ENCODE data around the gene PHLDA2. TPM values are rescaled to one million over a fixed set of nuclear protein-coding genes. Genes with fewer than 3 reads are reported as not detected.

Gene PHLDA2
- total and polyA plus RNA-seq, 2 donors, result 0.14 to 2.8 TPM

DNA sequence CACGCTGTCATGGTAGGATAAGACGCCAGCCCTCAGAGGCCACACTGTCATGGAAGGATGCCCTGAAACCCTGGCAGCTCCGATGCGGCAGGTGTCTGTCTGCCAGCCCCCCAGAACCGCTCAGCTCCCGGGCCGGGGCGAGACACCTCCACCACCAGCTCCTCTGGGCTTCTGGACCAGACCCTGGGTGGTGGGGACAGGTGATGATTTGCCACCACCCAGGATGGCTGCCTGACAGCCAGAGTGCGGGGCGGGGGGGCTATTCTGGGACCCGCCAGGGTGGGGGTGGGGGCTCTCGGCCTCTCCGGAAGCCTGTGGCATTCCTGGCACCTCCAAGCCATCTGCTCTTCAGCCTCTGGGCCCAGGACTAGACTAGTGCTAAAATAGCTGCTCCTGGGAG is 9.4 kb downstream of the PHLDA2 start:
- Histone ChIP-seq H3K36me3 (ENCODE audit: control insufficient read depth in 2 of 2, insufficient read depth in 2 of 2, low read length in 1 of 2) (no peaks in the 10 kb centered on the region), H3K9me3 (ENCODE audit: control insufficient read depth in 2 of 2, insufficient read depth in 1 of 2, low read length in 1 of 2) (no peaks in the 10 kb centered on the region), H3K4me3 (ENCODE audit: low read length in 2 of 2) (no peak overlapping the region), H3K27me3 (ENCODE audit: control insufficient read depth in 2 of 2, insufficient read depth in 1 of 2, low read length in 1 of 2) (peaks cover 0 to 6% of the 10 kb centered on the region in 2 donors), H3K4me1 (ENCODE audit: control insufficient read depth in 2 of 2, insufficient read depth in 2 of 2, low read length in 2 of 2) (no peaks in the 10 kb centered on the region), H3K27ac (ENCODE audit: low read depth in 1 of 2, low read length in 1 of 2) (no peak overlapping the region)
- WGBS, result 95% methylated on average over 13 of the region's 13 CpGs
- no peak for DNase-seq (ENCODE audit: low read depth in 6 of 9, low spot score in 9 of 9)

- Histone ChIP-seq H3K9me3 (ENCODE audit: control insufficient read depth in 2 of 2, insufficient read depth in 1 of 2, low read length in 1 of 2) (no peaks in the 10 kb centered on the region), H3K36me3 (ENCODE audit: control insufficient read depth in 2 of 2, insufficient read depth in 2 of 2, low read length in 1 of 2) (no peaks in the 10 kb centered on the region), H3K27me3 (ENCODE audit: control insufficient read depth in 2 of 2, insufficient read depth in 1 of 2, low read length in 1 of 2) (peaks cover 0 to 6% of the 10 kb centered on the region in 2 donors), H3K27ac (ENCODE audit: low read depth in 1 of 2, low read length in 1 of 2) (no peak overlapping the region), H3K4me1 (ENCODE audit: control insufficient read depth in 2 of 2, insufficient read depth in 2 of 2, low read length in 2 of 2) (peaks cover 0 to 3% of the 10 kb centered on the region in 2 donors), H3K4me3 (ENCODE audit: low read length in 2 of 2) (no peak overlapping the region)
- WGBS, result 98% methylated on average over 9 of the region's 9 CpGs
- no peak for DNase-seq (ENCODE audit: low read depth in 6 of 9, low spot score in 9 of 9)
Observed at GRCh38 chr11:2919188-2919587, 10.0 kb downstream of the PHLDA2 start.

DNA sequence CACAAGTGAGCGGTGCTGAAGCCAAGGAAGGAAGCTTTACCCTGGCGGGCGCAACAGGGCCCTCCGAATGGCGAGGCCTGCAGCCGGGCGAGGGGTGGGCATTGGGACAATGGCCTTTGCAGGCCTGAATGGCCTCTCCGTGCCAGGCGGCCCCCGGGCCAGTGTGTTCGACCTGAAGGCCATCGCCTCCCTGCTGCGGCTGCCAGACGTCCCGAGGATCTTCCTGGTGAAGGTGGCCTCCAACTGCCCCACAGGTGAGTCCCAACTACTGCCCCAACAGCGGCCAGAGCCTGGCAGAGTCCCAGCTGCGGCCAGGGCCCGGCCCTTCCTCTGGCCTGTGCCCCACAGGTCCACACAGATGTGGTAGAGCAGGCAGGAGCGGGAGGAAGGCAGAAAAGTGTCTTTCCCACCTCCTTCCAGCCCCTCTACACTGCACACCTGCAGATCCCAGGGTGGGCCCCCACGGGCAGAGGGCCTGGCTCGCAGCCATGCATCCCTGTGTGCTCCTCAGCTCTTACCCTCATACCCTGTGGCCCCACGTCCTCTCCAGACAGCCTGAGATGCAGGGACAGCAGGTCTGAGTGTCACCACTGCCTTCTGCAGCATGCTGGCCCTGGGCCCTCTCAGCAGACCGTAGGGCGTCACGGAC is 11.3 kb downstream of the PHLDA2 start:
- H3K4me1 ChIP-seq (ENCODE audit: control insufficient read depth in 2 of 2, insufficient read depth in 2 of 2, low read length in 2 of 2), result peaks cover 8 to 15% of the 10 kb centered on the region in 2 donors
- no peak for DNase-seq (ENCODE audit: low read depth in 6 of 9, low spot score in 9 of 9)
- no peaks in the 10 kb centered on the region for H3K36me3 ChIP-seq (ENCODE audit: control insufficient read depth in 2 of 2, insufficient read depth in 2 of 2, low read length in 1 of 2)
- 89% methylated on average over 25 of the region's 25 CpGs for WGBS
- H3K27ac ChIP-seq (ENCODE audit: low read depth in 1 of 2, low read length in 1 of 2), result no peak overlapping the region
- H3K9me3 ChIP-seq (ENCODE audit: control insufficient read depth in 2 of 2, insufficient read depth in 1 of 2, low read length in 1 of 2), result no peaks in the 10 kb centered on the region
- H3K4me3 ChIP-seq (ENCODE audit: low read length in 2 of 2), result no peak overlapping the region
- peaks cover 0 to 14% of the 10 kb centered on the region in 2 donors for H3K27me3 ChIP-seq (ENCODE audit: control insufficient read depth in 2 of 2, insufficient read depth in 1 of 2, low read length in 1 of 2)

DNA sequence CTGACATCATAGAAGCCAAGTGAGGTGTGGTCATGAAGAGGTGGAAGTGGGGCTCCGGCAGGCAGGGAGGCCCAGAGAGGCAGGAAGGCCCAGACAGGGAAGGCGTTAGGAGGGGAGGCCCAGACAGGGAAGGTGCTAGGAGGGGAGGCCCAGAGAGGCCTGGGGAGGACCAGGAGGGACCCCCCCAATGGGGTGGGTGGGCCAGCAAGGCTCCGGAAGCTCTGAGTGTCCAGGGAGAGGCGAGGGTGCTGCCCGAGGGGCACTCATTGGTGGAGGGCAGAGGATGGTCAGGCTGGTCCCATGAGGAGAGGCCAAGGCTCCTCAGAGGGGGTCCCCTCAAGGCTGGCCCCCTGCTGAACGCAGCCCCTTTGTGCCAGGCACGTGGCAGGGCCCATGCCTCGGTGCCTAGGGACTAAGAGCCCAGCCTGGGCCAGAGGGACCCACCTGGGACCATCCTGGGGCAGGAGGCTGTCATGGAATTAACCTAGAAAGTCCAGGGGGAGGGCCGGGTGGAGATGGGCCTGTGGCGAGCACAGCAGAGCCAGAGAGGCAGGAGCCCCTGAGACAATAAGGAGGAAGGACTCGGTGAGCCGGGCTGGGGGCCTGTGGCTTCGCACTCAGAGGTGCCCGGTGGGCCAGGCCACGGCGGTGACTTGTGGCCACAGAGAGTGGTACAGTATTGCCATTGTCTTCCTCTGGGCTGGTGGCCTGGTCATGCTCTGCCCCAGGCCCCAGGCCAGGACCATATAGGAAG is 12.2 kb downstream of the PHLDA2 start:
- H3K4me3 ChIP-seq (ENCODE audit: low read length in 2 of 2), result no peak overlapping the region
- peaks cover 8 to 21% of the 10 kb centered on the region in 2 donors for H3K4me1 ChIP-seq (ENCODE audit: control insufficient read depth in 2 of 2, insufficient read depth in 2 of 2, low read length in 2 of 2)
- DNase-seq (ENCODE audit: low read depth in 6 of 9, low spot score in 9 of 9), result no peak
- 95% methylated on average over 16 of the region's 16 CpGs for WGBS
- H3K27me3 ChIP-seq (ENCODE audit: control insufficient read depth in 2 of 2, insufficient read depth in 1 of 2, low read length in 1 of 2), result peaks cover 0 to 14% of the 10 kb centered on the region in 2 donors
- no peaks in the 10 kb centered on the region for H3K9me3 ChIP-seq (ENCODE audit: control insufficient read depth in 2 of 2, insufficient read depth in 1 of 2, low read length in 1 of 2)
- no peak overlapping the region for H3K27ac ChIP-seq (ENCODE audit: low read depth in 1 of 2, low read length in 1 of 2)
- H3K36me3 ChIP-seq (ENCODE audit: control insufficient read depth in 2 of 2, insufficient read depth in 2 of 2, low read length in 1 of 2), result no peaks in the 10 kb centered on the region

- WGBS, result 94% methylated on average over 20 of the region's 20 CpGs
- no peak for DNase-seq (ENCODE audit: low read depth in 6 of 9, low spot score in 9 of 9)
- Histone ChIP-seq H3K9me3 (ENCODE audit: control insufficient read depth in 2 of 2, insufficient read depth in 1 of 2, low read length in 1 of 2) (no peaks in the 10 kb centered on the region), H3K4me1 (ENCODE audit: control insufficient read depth in 2 of 2, insufficient read depth in 2 of 2, low read length in 2 of 2) (peaks cover 8 to 21% of the 10 kb centered on the region in 2 donors), H3K36me3 (ENCODE audit: control insufficient read depth in 2 of 2, insufficient read depth in 2 of 2, low read length in 1 of 2) (no peaks in the 10 kb centered on the region), H3K4me3 (ENCODE audit: low read length in 2 of 2) (no peak overlapping the region), H3K27ac (ENCODE audit: low read depth in 1 of 2, low read length in 1 of 2) (no peak overlapping the region), H3K27me3 (ENCODE audit: control insufficient read depth in 2 of 2, insufficient read depth in 1 of 2, low read length in 1 of 2) (peaks cover 0 to 18% of the 10 kb centered on the region in 2 donors)
Observed at GRCh38 chr11:2916114-2916891, 12.9 kb downstream of the PHLDA2 start.

DNA sequence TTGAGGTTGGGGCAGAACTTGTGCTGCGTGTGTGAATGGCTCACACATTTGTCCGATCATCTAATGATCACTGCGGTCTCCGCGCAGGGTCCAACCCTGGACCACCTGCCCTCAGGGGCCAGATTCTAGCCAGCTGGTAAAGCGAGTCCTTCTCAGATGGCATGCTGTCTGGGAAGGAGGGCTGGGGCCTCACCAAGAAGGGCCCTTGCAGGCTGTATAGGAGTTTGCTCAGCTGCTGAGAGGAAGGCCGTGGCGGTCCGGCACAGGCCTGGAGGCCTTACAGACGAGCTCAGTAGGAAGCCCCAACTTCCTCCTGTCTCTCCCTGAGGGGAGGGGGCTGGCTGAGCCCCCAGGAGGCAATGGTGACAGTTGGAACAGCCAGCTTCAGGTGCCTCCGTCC is 13.7 kb downstream of the PHLDA2 start:
- Histone ChIP-seq H3K27me3 (ENCODE audit: control insufficient read depth in 2 of 2, insufficient read depth in 1 of 2, low read length in 1 of 2) (peaks cover 0 to 26% of the 10 kb centered on the region in 2 donors), H3K27ac (ENCODE audit: low read depth in 1 of 2, low read length in 1 of 2) (no peak overlapping the region), H3K4me3 (ENCODE audit: low read length in 2 of 2) (no peak overlapping the region), H3K4me1 (ENCODE audit: control insufficient read depth in 2 of 2, insufficient read depth in 2 of 2, low read length in 2 of 2) (peaks cover 8 to 21% of the 10 kb centered on the region in 2 donors), H3K9me3 (ENCODE audit: control insufficient read depth in 2 of 2, insufficient read depth in 1 of 2, low read length in 1 of 2) (no peaks in the 10 kb centered on the region), H3K36me3 (ENCODE audit: control insufficient read depth in 2 of 2, insufficient read depth in 2 of 2, low read length in 1 of 2) (no peaks in the 10 kb centered on the region)
- DNase-seq (ENCODE audit: low read depth in 6 of 9, low spot score in 9 of 9), result no peak
- WGBS, result 88% methylated on average over 11 of the region's 11 CpGs

DNA sequence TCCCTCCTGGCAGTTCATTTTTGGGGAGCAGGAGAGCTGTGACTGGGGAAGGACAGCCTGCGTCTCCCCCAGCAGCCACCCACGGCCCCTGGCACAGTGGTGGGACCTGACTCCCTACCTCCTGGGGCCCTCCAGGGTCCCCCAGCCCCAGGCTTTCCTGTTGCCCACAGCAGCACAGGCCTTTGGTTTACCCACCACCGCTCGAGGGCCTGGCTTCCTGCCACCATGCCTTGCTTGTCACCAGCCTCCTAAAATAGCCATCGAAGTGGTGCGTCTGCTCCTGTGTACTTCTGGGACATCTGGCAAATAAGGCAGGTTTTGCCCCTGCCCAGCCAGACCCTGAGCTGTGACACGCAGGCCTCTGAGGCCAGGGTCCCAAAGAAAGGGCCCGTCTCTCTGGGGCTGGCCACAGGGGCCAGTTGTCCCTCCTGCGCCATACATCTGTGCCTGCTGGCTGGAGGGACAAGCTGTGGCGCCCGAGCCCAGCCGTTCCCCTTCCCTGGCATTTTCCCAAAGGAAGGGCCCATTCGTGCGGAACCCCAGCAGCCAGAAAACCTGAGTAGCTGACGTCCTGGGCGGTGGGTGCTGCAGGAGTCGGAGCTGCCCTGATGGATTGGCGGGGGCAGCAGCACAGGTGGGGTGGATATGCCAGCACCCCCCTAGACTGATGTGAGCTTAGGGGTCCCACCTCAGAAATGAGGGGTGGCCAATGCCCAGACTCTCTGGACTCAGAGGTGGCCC is 14.6 kb downstream of the PHLDA2 start:
- no peak for DNase-seq (ENCODE audit: low read depth in 6 of 9, low spot score in 9 of 9)
- H3K27me3 ChIP-seq (ENCODE audit: control insufficient read depth in 2 of 2, insufficient read depth in 1 of 2, low read length in 1 of 2), result peaks cover 0 to 34% of the 10 kb centered on the region in 2 donors
- H3K36me3 ChIP-seq (ENCODE audit: control insufficient read depth in 2 of 2, insufficient read depth in 2 of 2, low read length in 1 of 2), result no peaks in the 10 kb centered on the region
- H3K27ac ChIP-seq (ENCODE audit: low read depth in 1 of 2, low read length in 1 of 2), result no peak overlapping the region
- H3K4me3 ChIP-seq (ENCODE audit: low read length in 2 of 2), result no peak overlapping the region
- WGBS, result 56% methylated on average over 18 of the region's 18 CpGs
- no peaks in the 10 kb centered on the region for H3K9me3 ChIP-seq (ENCODE audit: control insufficient read depth in 2 of 2, insufficient read depth in 1 of 2, low read length in 1 of 2)
- peaks cover 8 to 21% of the 10 kb centered on the region in 2 donors for H3K4me1 ChIP-seq (ENCODE audit: control insufficient read depth in 2 of 2, insufficient read depth in 2 of 2, low read length in 2 of 2)

DNA sequence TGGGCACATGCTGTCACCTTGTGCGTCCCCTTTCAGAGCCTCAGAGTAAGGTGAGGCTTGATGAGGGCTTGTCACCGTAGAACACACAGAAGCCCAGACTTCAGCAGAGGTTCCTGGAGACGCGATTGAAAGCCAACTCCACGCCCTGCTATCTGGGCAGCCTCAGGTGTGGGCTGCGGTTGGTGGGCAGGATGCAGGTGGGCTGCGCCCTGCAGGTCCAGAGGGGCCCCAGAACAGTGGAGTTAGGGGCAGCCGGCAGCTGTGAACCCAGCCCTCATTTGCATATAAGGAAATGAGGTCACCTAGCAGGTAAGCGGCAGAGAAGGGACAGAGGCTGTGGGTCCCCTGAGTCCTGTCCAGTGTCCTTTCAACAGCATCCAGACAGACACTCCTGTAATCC is 15.4 kb downstream of the PHLDA2 start:
- no peak overlapping the region for H3K27ac ChIP-seq (ENCODE audit: low read depth in 1 of 2, low read length in 1 of 2)
- no peaks in the 10 kb centered on the region for H3K36me3 ChIP-seq (ENCODE audit: control insufficient read depth in 2 of 2, insufficient read depth in 2 of 2, low read length in 1 of 2)
- no peaks in the 10 kb centered on the region for H3K9me3 ChIP-seq (ENCODE audit: control insufficient read depth in 2 of 2, insufficient read depth in 1 of 2, low read length in 1 of 2)
- H3K4me3 ChIP-seq (ENCODE audit: low read length in 2 of 2), result no peak overlapping the region
- DNase-seq (ENCODE audit: low read depth in 6 of 9, low spot score in 9 of 9), result no peak
- peaks cover 0 to 43% of the 10 kb centered on the region in 2 donors for H3K27me3 ChIP-seq (ENCODE audit: control insufficient read depth in 2 of 2, insufficient read depth in 1 of 2, low read length in 1 of 2)
- WGBS, result 10% methylated on average over 9 of the region's 9 CpGs
- H3K4me1 ChIP-seq (ENCODE audit: control insufficient read depth in 2 of 2, insufficient read depth in 2 of 2, low read length in 2 of 2), result peaks cover 8 to 21% of the 10 kb centered on the region in 2 donors

Measured in thymus (tissue), 11 donors.